ENCODE data around the gene HOXA4.

GRCh38 chr7:27152816-27153442, 22.4 kb upstream of the HOXA4 start:
- TF ChIP-seq, protein P1, sequence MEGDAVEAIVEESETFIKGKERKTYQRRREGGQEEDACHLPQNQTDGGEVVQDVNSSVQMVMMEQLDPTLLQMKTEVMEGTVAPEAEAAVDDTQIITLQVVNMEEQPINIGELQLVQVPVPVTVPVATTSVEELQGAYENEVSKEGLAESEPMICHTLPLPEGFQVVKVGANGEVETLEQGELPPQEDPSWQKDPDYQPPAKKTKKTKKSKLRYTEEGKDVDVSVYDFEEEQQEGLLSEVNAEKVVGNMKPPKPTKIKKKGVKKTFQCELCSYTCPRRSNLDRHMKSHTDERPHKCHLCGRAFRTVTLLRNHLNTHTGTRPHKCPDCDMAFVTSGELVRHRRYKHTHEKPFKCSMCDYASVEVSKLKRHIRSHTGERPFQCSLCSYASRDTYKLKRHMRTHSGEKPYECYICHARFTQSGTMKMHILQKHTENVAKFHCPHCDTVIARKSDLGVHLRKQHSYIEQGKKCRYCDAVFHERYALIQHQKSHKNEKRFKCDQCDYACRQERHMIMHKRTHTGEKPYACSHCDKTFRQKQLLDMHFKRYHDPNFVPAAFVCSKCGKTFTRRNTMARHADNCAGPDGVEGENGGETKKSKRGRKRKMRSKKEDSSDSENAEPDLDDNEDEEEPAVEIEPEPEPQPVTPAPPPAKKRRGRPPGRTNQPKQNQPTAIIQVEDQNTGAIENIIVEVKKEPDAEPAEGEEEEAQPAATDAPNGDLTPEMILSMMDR (IDR thresholded peaks at IDR 0.05; ENCODE audit: control extremely low read depth in 1 of 3, insufficient read depth in 1 of 3, low read depth in 1 of 3, low read length in 3 of 3) = no peak
- TF ChIP-seq POLR2A (IDR thresholded peaks at IDR 0.05; ENCODE audit: control extremely low read depth in 1 of 2, low read depth in 2 of 2, low read length in 2 of 2) (no peak), GABPA (IDR thresholded peaks at IDR 0.05; ENCODE audit: borderline replicate concordance, insufficient read depth, low read length) (no peak), TAF1 (IDR thresholded peaks at IDR 0.05; ENCODE audit: low read depth, low read length) (no peak), PHF8 (conservative IDR thresholded peaks at IDR 0.05; ENCODE audit: low read depth, low read length) (no peak), JUND (IDR thresholded peaks at IDR 0.05; ENCODE audit: low read length) (no peak)
